CD14-positive monocyte (primary cell): ENCODE data around the gene DUOXA1. TPM values are rescaled to one million over a fixed set of nuclear protein-coding genes. Genes with fewer than 3 reads are reported as not detected.
"Not testable (repeated sequence)": the region's sequence is repeated elsewhere in the genome, so short reads cannot be mapped to it uniquely, and the experiment has no call there.

Experiments used
- DNase-seq, 3 donors: peaks; one replicate each; pipeline ENCODE4 v3.0.0-alpha.2; 2011 to 2022
- H2AFZ ChIP-seq: 2 replicates; pipeline ENCODE4 v1.6.0; 2012; ENCODE audit warnings: mild to moderate bottlenecking, low read depth, low read length, inconsistent platforms; ENCODE audit not compliant: insufficient read depth, poor library complexity, severe bottlenecking
- H3K27ac ChIP-seq, 2 donors: 1 replicate in 1 of 2; 2 replicates in 1 of 2; pipeline ENCODE4 v1.5.1; 2012 to 2013; ENCODE audit warnings: low read length in 2 of 2, control low read depth in 1 of 2, inconsistent platforms in 1 of 2, low read depth in 1 of 2, mild to moderate bottlenecking in 1 of 2
- H3K27me3 ChIP-seq, 2 donors: one replicate each; pipeline versions ENCODE4 v1.6.0 to v1.6.1; 2011 to 2013; ENCODE audit warnings: low read length in 2 of 2; ENCODE audit not compliant: control insufficient read depth in 2 of 2, insufficient read depth in 2 of 2
- H3K36me3 ChIP-seq, 2 donors: replicated peaks in 1 of 2; 1 replicate in 1 of 2; 2 replicates in 1 of 2; pipeline versions ENCODE4 v1.5.1 to v1.6.1; 2012 to 2013; ENCODE audit warnings: low read length in 2 of 2, control low read depth in 1 of 2, inconsistent platforms in 1 of 2, mild to moderate bottlenecking in 1 of 2; ENCODE audit not compliant: insufficient read depth in 2 of 2, control insufficient read depth in 1 of 2
- H3K4me1 ChIP-seq, 2 donors: 1 replicate in 1 of 2; 2 replicates in 1 of 2; pipeline versions ENCODE4 v1.5.1 to v1.6.1; 2012 to 2013; ENCODE audit warnings: low read length in 2 of 2, control low read depth in 1 of 2, inconsistent platforms in 1 of 2, mild to moderate bottlenecking in 1 of 2, moderate library complexity in 1 of 2; ENCODE audit not compliant: insufficient read depth in 2 of 2, control insufficient read depth in 1 of 2
- H3K4me2 ChIP-seq: replicated peaks from 2 replicates; pipeline ENCODE3; 2012; ENCODE audit warnings: low read length, moderate library complexity, mild to moderate bottlenecking; ENCODE audit not compliant: poor library complexity, severe bottlenecking; ENCODE audit errors: extremely low read depth
- H3K4me3 ChIP-seq, 3 experiments: fragments of 200-600 bp in 1 of 3; sonication (generic) in 1 of 3; replicated peaks in 1 of 3; 1 replicate in 2 of 3; 2 replicates in 1 of 3; pipeline ENCODE4 v1.5.1; 2011 to 2013; ENCODE audit warnings: low read length in 3 of 3, mild to moderate bottlenecking in 3 of 3, control low read depth in 2 of 3, low read depth in 2 of 3, inconsistent platforms in 1 of 3, moderate library complexity in 1 of 3
- H3K79me2 ChIP-seq: 2 replicates; pipeline ENCODE4 v1.6.0; 2012; ENCODE audit warnings: mild to moderate bottlenecking, control low read depth, inconsistent platforms, low read length, moderate library complexity; ENCODE audit not compliant: insufficient read depth
- H3K9ac ChIP-seq: 2 replicates; pipeline ENCODE4 v1.6.0; 2017; ENCODE audit warnings: low read length, mild to moderate bottlenecking; ENCODE audit not compliant: insufficient read depth, poor library complexity, severe bottlenecking
- H3K9me3 ChIP-seq, 2 donors: replicated peaks in 1 of 2; 1 replicate in 1 of 2; 2 replicates in 1 of 2; pipeline versions ENCODE4 v1.5.1 to v1.6.1; 2012 to 2013; ENCODE audit warnings: low read length in 2 of 2, control low read depth in 1 of 2; ENCODE audit not compliant: control insufficient read depth in 1 of 2, insufficient read depth in 1 of 2
- H4K20me1 ChIP-seq: 2 replicates; pipeline ENCODE4 v1.6.0; 2012; ENCODE audit warnings: mild to moderate bottlenecking, low read length, control low read depth, moderate library complexity; ENCODE audit not compliant: insufficient read depth
- H3K27ac Mint-ChIP-seq, 7 donors: one replicate each; pipeline ENCODE4 v1.8.0; 2020; ENCODE audit warnings: mild to moderate bottlenecking in 7 of 7, mixed read lengths in 7 of 7, moderate library complexity in 6 of 7, inconsistent platforms in 2 of 7
- H3K27me3 Mint-ChIP-seq, 3 donors: one replicate each; pipeline ENCODE4 v1.8.0; 2021 to 2022; ENCODE audit warnings: low read depth in 3 of 3, mild to moderate bottlenecking in 3 of 3, mixed read lengths in 3 of 3, moderate library complexity in 3 of 3, inconsistent platforms in 1 of 3
- H3K36me3 Mint-ChIP-seq, 2 donors: one replicate each; pipeline ENCODE4 v1.8.0; 2020; ENCODE audit warnings: mixed read lengths in 2 of 2, inconsistent platforms in 1 of 2, mild to moderate bottlenecking in 1 of 2
- H3K4me1 Mint-ChIP-seq: one replicate; pipeline ENCODE4 v1.8.0; 2020; ENCODE audit warnings: mild to moderate bottlenecking, mixed read lengths
- H3K4me3 Mint-ChIP-seq, 2 donors: one replicate each; pipeline ENCODE4 v1.8.0; 2020; ENCODE audit warnings: mild to moderate bottlenecking in 2 of 2, mixed read lengths in 2 of 2, moderate library complexity in 1 of 2
- H3K9me3 Mint-ChIP-seq, 7 donors: one replicate each; pipeline ENCODE4 v1.8.0; 2020 to 2022; ENCODE audit warnings: mixed read lengths in 7 of 7, mild to moderate bottlenecking in 6 of 7, moderate library complexity in 6 of 7, inconsistent platforms in 2 of 7
- whole genome bisulfite sequencing: methylation state at CpG from one replicate; pipeline ENCODE4 v1.1.5; 2013; ENCODE audit warnings: missing lambda C conversion rate; ENCODE audit not compliant: insufficient coverage; 5-methylcytosine and 5-hydroxymethylcytosine counted together
- intact Hi-C, 2 donors: fragments of 100-400 bp; cut with micrococcal nuclease; formaldehyde crosslinking; loops; one replicate each; pipeline versions ENCODE4 v1.15.0 to v1.15.1; 2023
- polyA plus RNA-seq, 3 donors: library from polyadenylated mRNA; depleted of rRNA in 1 of 3; unstranded in 2 of 3; stranded (reverse) in 1 of 3; fragments of 300-500 nt in 2 of 3; fragments of >200 nt in 1 of 3; fragmentation: Illumina TruSeq in 2 of 3; gene quantifications; 1 replicate in 2 of 3; 2 replicates in 1 of 3; pipeline ENCODE4 v1.2.3, GENCODE V29; 2012 to 2021
- TF ChIP-seq, protein P1 (sequence below): fragments of 200-600 bp; IDR thresholded peaks from one replicate; pipeline ENCODE4 v1.8.0; 2022; ENCODE audit warnings: antibody characterized with exemption, mild to moderate bottlenecking

DUOXA1 gene
- polyA plus RNA-seq, 3 donors: not detected

- H3K4me3 ChIP-seq: no peak overlapping the region
- peaks cover 26 to 33% (median 30%) of the 10 kb centered on the region in 3 donors for H3K27me3 Mint-ChIP-seq
- intact Hi-C loops: no loop called here
- H3K9ac ChIP-seq: no peak overlapping the region
- no peaks in the 10 kb centered on the region for H3K4me1 ChIP-seq
- no peaks in the 10 kb centered on the region for H3K36me3 ChIP-seq
- H2AFZ ChIP-seq: no peak overlapping the region
- H3K4me3 Mint-ChIP-seq: no peak overlapping the region
- peaks cover 0 to 2% of the 10 kb centered on the region in 2 donors for H3K36me3 Mint-ChIP-seq
- peaks cover 12 to 17% of the 10 kb centered on the region in 2 donors for H3K27me3 ChIP-seq
- no peak overlapping the region for H3K4me2 ChIP-seq
- 96% methylated on average over 6 of the region's 11 CpGs for WGBS
- no peak overlapping the region for H3K27ac ChIP-seq
- no peaks in the 10 kb centered on the region for H3K79me2 ChIP-seq
- H4K20me1 ChIP-seq: no peaks in the 10 kb centered on the region
- no peaks in the 10 kb centered on the region for H3K4me1 Mint-ChIP-seq
- no peak overlapping the region for H3K27ac Mint-ChIP-seq
- H3K9me3 Mint-ChIP-seq: peaks cover 0 to 5% (median 2%) of the 10 kb centered on the region in 7 donors
- TF ChIP-seq, protein P1, sequence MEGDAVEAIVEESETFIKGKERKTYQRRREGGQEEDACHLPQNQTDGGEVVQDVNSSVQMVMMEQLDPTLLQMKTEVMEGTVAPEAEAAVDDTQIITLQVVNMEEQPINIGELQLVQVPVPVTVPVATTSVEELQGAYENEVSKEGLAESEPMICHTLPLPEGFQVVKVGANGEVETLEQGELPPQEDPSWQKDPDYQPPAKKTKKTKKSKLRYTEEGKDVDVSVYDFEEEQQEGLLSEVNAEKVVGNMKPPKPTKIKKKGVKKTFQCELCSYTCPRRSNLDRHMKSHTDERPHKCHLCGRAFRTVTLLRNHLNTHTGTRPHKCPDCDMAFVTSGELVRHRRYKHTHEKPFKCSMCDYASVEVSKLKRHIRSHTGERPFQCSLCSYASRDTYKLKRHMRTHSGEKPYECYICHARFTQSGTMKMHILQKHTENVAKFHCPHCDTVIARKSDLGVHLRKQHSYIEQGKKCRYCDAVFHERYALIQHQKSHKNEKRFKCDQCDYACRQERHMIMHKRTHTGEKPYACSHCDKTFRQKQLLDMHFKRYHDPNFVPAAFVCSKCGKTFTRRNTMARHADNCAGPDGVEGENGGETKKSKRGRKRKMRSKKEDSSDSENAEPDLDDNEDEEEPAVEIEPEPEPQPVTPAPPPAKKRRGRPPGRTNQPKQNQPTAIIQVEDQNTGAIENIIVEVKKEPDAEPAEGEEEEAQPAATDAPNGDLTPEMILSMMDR: no peak
- DNase-seq: no peak
- H3K9me3 ChIP-seq: peaks cover 0 to 5% of the 10 kb centered on the region in 2 donors
Observed at GRCh38 chr15:45105586-45105985, 24.1 kb downstream of the DUOXA1 start.

DNA sequence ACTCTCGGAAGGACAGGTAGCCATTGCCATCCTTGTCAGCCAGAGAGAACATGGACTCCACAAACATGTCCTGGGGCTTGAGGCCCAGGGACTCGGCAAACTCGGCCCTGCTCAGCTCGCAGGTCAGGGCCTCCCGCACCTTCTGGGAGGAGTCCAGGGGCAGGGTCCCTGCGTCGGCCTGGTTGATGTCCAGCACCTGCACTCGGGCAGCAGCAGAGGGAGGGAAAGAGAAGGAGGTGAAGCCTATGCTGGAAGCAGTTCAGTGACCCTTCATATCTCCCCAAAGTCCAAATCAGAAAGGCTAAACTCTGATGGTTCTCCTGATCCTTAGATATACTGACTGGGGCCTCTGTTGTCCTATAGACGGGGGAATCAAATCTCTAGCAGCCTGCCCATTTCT is 25.5 kb downstream of the DUOXA1 start:
- H2AFZ ChIP-seq, H3K4me1 ChIP-seq, H3K27ac ChIP-seq, H3K79me2 ChIP-seq, H3K9me3 ChIP-seq, H4K20me1 ChIP-seq, intact Hi-C loops, H3K27ac Mint-ChIP-seq, H3K36me3 Mint-ChIP-seq, H3K9me3 Mint-ChIP-seq, DNase-seq, H3K4me1 Mint-ChIP-seq, H3K36me3 ChIP-seq, H3K27me3 ChIP-seq, H3K9ac ChIP-seq, H3K4me3 Mint-ChIP-seq, H3K4me3 ChIP-seq, H3K4me2 ChIP-seq: not testable (repeated sequence)
- peaks cover 12 to 21% (median 16%) of the 10 kb centered on the region in 3 donors for H3K27me3 Mint-ChIP-seq
- 100% methylated on average over 1 of the region's 9 CpGs for WGBS
